CD14-positive monocyte (primary cell): ENCODE data around the gene SHC2. TPM values are rescaled to one million over a fixed set of nuclear protein-coding genes. Genes with fewer than 3 reads are reported as not detected.

Source experiments
- DNase-seq, 3 donors: peaks; one replicate each; pipeline ENCODE4 v3.0.0-alpha.2; 2011 to 2022
- H2AFZ ChIP-seq: 2 replicates; pipeline ENCODE4 v1.6.0; 2012; ENCODE audit warnings: mild to moderate bottlenecking, low read depth, low read length, inconsistent platforms; ENCODE audit not compliant: insufficient read depth, poor library complexity, severe bottlenecking
- H3K27ac ChIP-seq, 2 donors: 1 replicate in 1 of 2; 2 replicates in 1 of 2; pipeline ENCODE4 v1.5.1; 2012 to 2013; ENCODE audit warnings: low read length in 2 of 2, control low read depth in 1 of 2, inconsistent platforms in 1 of 2, low read depth in 1 of 2, mild to moderate bottlenecking in 1 of 2
- H3K27me3 ChIP-seq, 2 donors: one replicate each; pipeline versions ENCODE4 v1.6.0 to v1.6.1; 2011 to 2013; ENCODE audit warnings: low read length in 2 of 2; ENCODE audit not compliant: control insufficient read depth in 2 of 2, insufficient read depth in 2 of 2
- H3K36me3 ChIP-seq, 2 donors: replicated peaks in 1 of 2; 1 replicate in 1 of 2; 2 replicates in 1 of 2; pipeline versions ENCODE4 v1.5.1 to v1.6.1; 2012 to 2013; ENCODE audit warnings: low read length in 2 of 2, control low read depth in 1 of 2, inconsistent platforms in 1 of 2, mild to moderate bottlenecking in 1 of 2; ENCODE audit not compliant: insufficient read depth in 2 of 2, control insufficient read depth in 1 of 2
- H3K4me1 ChIP-seq, 2 donors: 1 replicate in 1 of 2; 2 replicates in 1 of 2; pipeline versions ENCODE4 v1.5.1 to v1.6.1; 2012 to 2013; ENCODE audit warnings: low read length in 2 of 2, control low read depth in 1 of 2, inconsistent platforms in 1 of 2, mild to moderate bottlenecking in 1 of 2, moderate library complexity in 1 of 2; ENCODE audit not compliant: insufficient read depth in 2 of 2, control insufficient read depth in 1 of 2
- H3K4me2 ChIP-seq: replicated peaks from 2 replicates; pipeline ENCODE3; 2012; ENCODE audit warnings: low read length, moderate library complexity, mild to moderate bottlenecking; ENCODE audit not compliant: poor library complexity, severe bottlenecking; ENCODE audit errors: extremely low read depth
- H3K4me3 ChIP-seq, 3 experiments: fragments of 200-600 bp in 1 of 3; sonication (generic) in 1 of 3; replicated peaks in 1 of 3; 1 replicate in 2 of 3; 2 replicates in 1 of 3; pipeline ENCODE4 v1.5.1; 2011 to 2013; ENCODE audit warnings: low read length in 3 of 3, mild to moderate bottlenecking in 3 of 3, control low read depth in 2 of 3, low read depth in 2 of 3, inconsistent platforms in 1 of 3, moderate library complexity in 1 of 3
- H3K79me2 ChIP-seq: 2 replicates; pipeline ENCODE4 v1.6.0; 2012; ENCODE audit warnings: mild to moderate bottlenecking, control low read depth, inconsistent platforms, low read length, moderate library complexity; ENCODE audit not compliant: insufficient read depth
- H3K9ac ChIP-seq: 2 replicates; pipeline ENCODE4 v1.6.0; 2017; ENCODE audit warnings: low read length, mild to moderate bottlenecking; ENCODE audit not compliant: insufficient read depth, poor library complexity, severe bottlenecking
- H3K9me3 ChIP-seq, 2 donors: replicated peaks in 1 of 2; 1 replicate in 1 of 2; 2 replicates in 1 of 2; pipeline versions ENCODE4 v1.5.1 to v1.6.1; 2012 to 2013; ENCODE audit warnings: low read length in 2 of 2, control low read depth in 1 of 2; ENCODE audit not compliant: control insufficient read depth in 1 of 2, insufficient read depth in 1 of 2
- H4K20me1 ChIP-seq: 2 replicates; pipeline ENCODE4 v1.6.0; 2012; ENCODE audit warnings: mild to moderate bottlenecking, low read length, control low read depth, moderate library complexity; ENCODE audit not compliant: insufficient read depth
- H3K27ac Mint-ChIP-seq, 7 donors: one replicate each; pipeline ENCODE4 v1.8.0; 2020; ENCODE audit warnings: mild to moderate bottlenecking in 7 of 7, mixed read lengths in 7 of 7, moderate library complexity in 6 of 7, inconsistent platforms in 2 of 7
- H3K27me3 Mint-ChIP-seq, 3 donors: one replicate each; pipeline ENCODE4 v1.8.0; 2021 to 2022; ENCODE audit warnings: low read depth in 3 of 3, mild to moderate bottlenecking in 3 of 3, mixed read lengths in 3 of 3, moderate library complexity in 3 of 3, inconsistent platforms in 1 of 3
- H3K36me3 Mint-ChIP-seq, 2 donors: one replicate each; pipeline ENCODE4 v1.8.0; 2020; ENCODE audit warnings: mixed read lengths in 2 of 2, inconsistent platforms in 1 of 2, mild to moderate bottlenecking in 1 of 2
- H3K4me1 Mint-ChIP-seq: one replicate; pipeline ENCODE4 v1.8.0; 2020; ENCODE audit warnings: mild to moderate bottlenecking, mixed read lengths
- H3K4me3 Mint-ChIP-seq, 2 donors: one replicate each; pipeline ENCODE4 v1.8.0; 2020; ENCODE audit warnings: mild to moderate bottlenecking in 2 of 2, mixed read lengths in 2 of 2, moderate library complexity in 1 of 2
- H3K9me3 Mint-ChIP-seq, 7 donors: one replicate each; pipeline ENCODE4 v1.8.0; 2020 to 2022; ENCODE audit warnings: mixed read lengths in 7 of 7, mild to moderate bottlenecking in 6 of 7, moderate library complexity in 6 of 7, inconsistent platforms in 2 of 7
- CTCF ChIP-seq: fragments of 200-600 bp; IDR thresholded peaks from one replicate; pipeline ENCODE4 v1.8.0; 2022; ENCODE audit warnings: antibody characterized with exemption, mild to moderate bottlenecking
- WGBS: methylation state at CpG from one replicate; pipeline ENCODE4 v1.1.5; 2013; ENCODE audit warnings: missing lambda C conversion rate; ENCODE audit not compliant: insufficient coverage; 5-methylcytosine and 5-hydroxymethylcytosine counted together
- intact Hi-C, 2 donors: fragments of 100-400 bp; cut with micrococcal nuclease; formaldehyde crosslinking; loops; one replicate each; pipeline versions ENCODE4 v1.15.0 to v1.15.1; 2023
- polyA plus RNA-seq, 3 donors: library from polyadenylated mRNA; depleted of rRNA in 1 of 3; unstranded in 2 of 3; stranded (reverse) in 1 of 3; fragments of 300-500 nt in 2 of 3; fragments of >200 nt in 1 of 3; fragmentation: Illumina TruSeq in 2 of 3; gene quantifications; 1 replicate in 2 of 3; 2 replicates in 1 of 3; pipeline ENCODE4 v1.2.3, GENCODE V29; 2012 to 2021

Gene SHC2
- polyA plus RNA-seq, 3 donors = not detected

- Mint-ChIP-seq H3K36me3 (no peaks in the 10 kb centered on the region), H3K4me1 (peaks cover 2% of the 10 kb centered on the region)
Measured at GRCh38 chr19:463483-464207, 2.8 kb upstream of the SHC2 start.

More at GRCh38 chr19:463483-464207, 2.8 kb upstream of the SHC2 start:
- Histone ChIP-seq H4K20me1 (no peaks in the 10 kb centered on the region), H3K4me3 (no peak overlapping the region), H3K4me1 (no peaks in the 10 kb centered on the region), H3K9me3 (peaks cover 3 to 10% of the 10 kb centered on the region in 2 donors), H3K9ac (no peak overlapping the region), H3K4me2 (no peak overlapping the region), H3K79me2 (no peaks in the 10 kb centered on the region), H2AFZ (no peak overlapping the region), H3K36me3 (no peaks in the 10 kb centered on the region), H3K27me3 (peaks cover 14 to 34% of the 10 kb centered on the region in 2 donors), H3K27ac (no peak overlapping the region)
- H3K9me3 Mint-ChIP-seq = peaks cover 9 to 19% (median 12%) of the 10 kb centered on the region in 7 donors
- DNase-seq = no peak
- 92% methylated on average over 34 of the region's 35 CpGs for WGBS
- no peak overlapping the region for H3K4me3 Mint-ChIP-seq
- no peak for TF ChIP-seq CTCF
- H3K27ac Mint-ChIP-seq = no peak overlapping the region
- peaks cover 28 to 48% (median 30%) of the 10 kb centered on the region in 3 donors for H3K27me3 Mint-ChIP-seq
- intact Hi-C loops = no loop called here
